ENCODE measurements around the gene MEA1.

DNA sequence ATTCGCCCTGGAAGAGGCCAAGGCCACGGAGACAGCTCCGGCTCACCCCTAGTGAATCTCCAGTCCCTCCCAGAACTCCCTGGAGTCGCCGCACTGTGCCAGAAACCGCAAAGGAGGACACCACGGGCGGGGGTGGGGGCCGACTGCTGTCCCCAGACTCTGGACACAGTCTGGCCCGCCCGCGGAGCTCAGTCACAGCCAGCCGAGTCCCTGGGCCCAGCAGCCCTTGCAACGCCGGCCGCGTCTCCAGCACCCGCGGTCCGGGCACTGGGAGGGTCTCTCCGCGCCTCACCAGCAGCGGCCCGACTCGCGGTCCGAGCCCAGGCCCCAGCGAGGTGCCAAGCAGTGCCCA is 35.3 kb downstream of the MEA1 start:
- TF ChIP-seq, protein P1, sequence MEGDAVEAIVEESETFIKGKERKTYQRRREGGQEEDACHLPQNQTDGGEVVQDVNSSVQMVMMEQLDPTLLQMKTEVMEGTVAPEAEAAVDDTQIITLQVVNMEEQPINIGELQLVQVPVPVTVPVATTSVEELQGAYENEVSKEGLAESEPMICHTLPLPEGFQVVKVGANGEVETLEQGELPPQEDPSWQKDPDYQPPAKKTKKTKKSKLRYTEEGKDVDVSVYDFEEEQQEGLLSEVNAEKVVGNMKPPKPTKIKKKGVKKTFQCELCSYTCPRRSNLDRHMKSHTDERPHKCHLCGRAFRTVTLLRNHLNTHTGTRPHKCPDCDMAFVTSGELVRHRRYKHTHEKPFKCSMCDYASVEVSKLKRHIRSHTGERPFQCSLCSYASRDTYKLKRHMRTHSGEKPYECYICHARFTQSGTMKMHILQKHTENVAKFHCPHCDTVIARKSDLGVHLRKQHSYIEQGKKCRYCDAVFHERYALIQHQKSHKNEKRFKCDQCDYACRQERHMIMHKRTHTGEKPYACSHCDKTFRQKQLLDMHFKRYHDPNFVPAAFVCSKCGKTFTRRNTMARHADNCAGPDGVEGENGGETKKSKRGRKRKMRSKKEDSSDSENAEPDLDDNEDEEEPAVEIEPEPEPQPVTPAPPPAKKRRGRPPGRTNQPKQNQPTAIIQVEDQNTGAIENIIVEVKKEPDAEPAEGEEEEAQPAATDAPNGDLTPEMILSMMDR (IDR thresholded peaks at IDR 0.05; ENCODE audit: low read depth, low read length), result no peak
- TF ChIP-seq EZH2phosphoT487 (IDR thresholded peaks at IDR 0.05; ENCODE audit: low read depth), result no peak
